H7 (cell line): Measurements from ENCODE around the gene COCH. TPM values are rescaled to one million over a fixed set of nuclear protein-coding genes. Genes with fewer than 3 reads are reported as not detected.
A peak's percentile ranks its signal among the peaks of the same experiment; 100 is the strongest.

Experiments used
- DNase-seq: peaks from one replicate; pipeline ENCODE4 v3.0.0; 2012
- H3K27me3 ChIP-seq: 2 replicates; pipeline ENCODE4 v1.6.0; 2011; ENCODE audit warnings: mild to moderate bottlenecking, low read length; ENCODE audit not compliant: control insufficient read depth, insufficient read depth
- H3K36me3 ChIP-seq: replicated peaks from 2 replicates; pipeline ENCODE4 v1.5.1; 2011; ENCODE audit warnings: low read length; ENCODE audit not compliant: control insufficient read depth, insufficient read depth
- H3K4me3 ChIP-seq: 2 replicates; pipeline ENCODE4 v1.5.1; 2011; ENCODE audit warnings: low read depth, mild to moderate bottlenecking, control low read depth, low read length, moderate library complexity; ENCODE audit not compliant: insufficient read depth
- total RNA-seq: library from RNA; depleted of rRNA; stranded (reverse); fragments of >200 nt; shearing (Covaris generic); gene quantifications from 2 replicates; pipeline ENCODE4 v1.2.3, GENCODE V29; 2014; rRNA removed

COCH gene
- 9.4 and 11.4 TPM in 2 replicates for total RNA-seq

DNA sequence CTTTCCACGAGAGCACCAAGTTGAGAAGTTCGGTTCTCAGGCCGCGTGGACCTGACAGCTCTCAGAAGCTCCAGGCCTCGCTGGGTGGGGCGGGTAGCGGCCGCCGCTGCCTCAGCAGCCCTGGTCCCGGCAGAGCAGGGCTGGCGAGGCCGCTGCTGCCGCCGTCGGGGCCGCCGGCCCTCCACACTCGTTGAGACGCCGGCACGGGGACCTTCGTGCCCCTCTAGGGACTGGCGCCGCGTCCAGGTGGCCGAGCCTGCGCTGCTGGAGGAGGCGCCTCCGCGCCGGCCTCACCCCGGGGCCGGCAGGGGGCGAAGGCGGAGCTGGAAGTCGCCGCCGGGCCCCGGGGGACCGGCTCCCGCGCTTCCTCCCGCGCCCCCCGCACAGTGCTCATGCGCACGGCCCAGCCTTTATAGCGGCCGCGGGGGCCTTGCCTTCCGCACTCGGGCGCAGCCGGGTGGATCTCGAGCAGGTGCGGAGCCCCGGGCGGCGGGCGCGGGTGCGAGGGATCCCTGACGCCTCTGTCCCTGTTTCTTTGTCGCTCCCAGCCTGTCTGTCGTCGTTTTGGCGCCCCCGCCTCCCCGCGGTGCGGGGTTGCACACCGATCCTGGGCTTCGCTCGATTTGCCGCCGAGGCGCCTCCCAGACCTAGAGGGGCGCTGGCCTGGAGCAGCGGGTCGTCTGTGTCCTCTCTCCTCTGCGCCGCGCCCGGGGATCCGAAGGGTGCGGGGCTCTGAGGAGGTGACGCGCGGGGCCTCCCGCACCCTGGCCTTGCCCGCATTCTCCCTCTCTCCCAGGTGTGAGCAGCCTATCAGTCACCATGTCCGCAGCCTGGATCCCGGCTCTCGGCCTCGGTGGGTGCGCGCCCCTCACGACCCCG, at the start of gene COCH:
COCH (plus strand) TSS at position 440 of the 879 bp plus-strand sequence; CDS start at position 820, 380 bp downstream.
- no peaks in the 10 kb centered on the region for H3K36me3 ChIP-seq
- H3K27me3 ChIP-seq, result peaks cover 38% of the 10 kb centered on the region
- peak within 1 kb of the TSS; percentile 68 for H3K4me3 ChIP-seq
- peak; percentile 87 for DNase-seq

DNA sequence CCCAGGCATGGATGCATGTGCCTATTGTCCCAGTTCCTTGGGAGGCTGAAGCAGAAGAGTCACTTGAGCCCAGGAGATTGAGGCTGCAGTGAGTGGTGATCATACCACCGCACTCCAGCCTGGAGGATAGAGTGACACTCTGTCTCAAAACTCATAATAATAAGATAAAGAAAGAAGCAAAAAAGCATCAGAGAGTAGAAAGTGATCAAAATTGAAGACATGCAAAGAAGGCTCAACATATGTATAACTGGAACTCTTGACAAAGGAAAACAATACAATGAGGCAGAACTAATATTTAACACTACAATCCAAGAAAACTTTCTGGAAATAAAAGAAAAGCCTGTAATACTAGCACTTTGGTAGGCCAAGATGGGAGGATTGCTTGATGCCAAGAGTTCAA, 48.3 kb upstream of the COCH start:
- no peak for DNase-seq
- Histone ChIP-seq H3K27me3 (no peaks in the 10 kb centered on the region), H3K4me3 (no peak overlapping the region), H3K36me3 (no peaks in the 10 kb centered on the region)

DNA sequence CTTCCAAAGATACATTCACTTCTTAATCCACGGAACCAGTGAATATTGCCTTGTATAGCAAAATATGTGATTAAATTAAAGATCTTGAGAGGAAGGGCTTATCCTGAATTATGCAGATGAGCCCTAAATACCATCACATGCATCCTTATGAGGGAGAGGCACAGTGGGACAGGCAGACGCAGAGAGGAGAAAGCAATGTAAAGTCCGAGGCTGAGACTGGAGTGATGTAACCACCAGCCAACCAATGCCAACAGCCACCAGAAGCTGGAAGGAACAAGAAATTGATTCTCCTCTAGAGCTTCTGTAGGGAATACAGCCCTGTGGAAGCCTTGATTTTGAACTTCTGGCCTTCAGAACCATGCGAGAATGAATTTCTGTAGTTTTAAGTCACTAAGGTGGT, 44.5 kb upstream of the COCH start:
- no peak for DNase-seq
- Histone ChIP-seq H3K36me3 (no peaks in the 10 kb centered on the region), H3K27me3 (no peaks in the 10 kb centered on the region), H3K4me3 (no peak overlapping the region)

DNA sequence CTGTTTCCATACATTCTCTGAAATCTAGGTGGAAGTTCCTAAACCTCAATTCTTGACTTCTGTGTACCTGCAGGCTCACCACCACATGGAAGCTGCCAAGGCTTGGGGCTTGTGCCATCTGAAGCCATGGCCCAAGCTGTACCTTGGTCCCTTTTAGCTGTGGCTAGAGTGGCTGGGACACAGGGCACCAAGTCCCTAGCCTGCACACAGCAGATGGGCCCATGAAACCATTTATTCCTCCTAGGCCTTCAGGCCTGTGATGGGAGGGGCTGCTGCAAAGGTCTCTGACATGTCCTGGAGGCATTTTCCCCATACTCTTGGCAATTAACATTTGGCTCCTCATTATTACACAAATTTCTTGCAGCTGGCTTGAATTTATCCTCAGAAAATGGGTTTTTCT, 40.0 kb upstream of the COCH start:
- Histone ChIP-seq H3K4me3 (no peak overlapping the region), H3K27me3 (no peaks in the 10 kb centered on the region), H3K36me3 (no peaks in the 10 kb centered on the region)
- DNase-seq, result no peak

DNA sequence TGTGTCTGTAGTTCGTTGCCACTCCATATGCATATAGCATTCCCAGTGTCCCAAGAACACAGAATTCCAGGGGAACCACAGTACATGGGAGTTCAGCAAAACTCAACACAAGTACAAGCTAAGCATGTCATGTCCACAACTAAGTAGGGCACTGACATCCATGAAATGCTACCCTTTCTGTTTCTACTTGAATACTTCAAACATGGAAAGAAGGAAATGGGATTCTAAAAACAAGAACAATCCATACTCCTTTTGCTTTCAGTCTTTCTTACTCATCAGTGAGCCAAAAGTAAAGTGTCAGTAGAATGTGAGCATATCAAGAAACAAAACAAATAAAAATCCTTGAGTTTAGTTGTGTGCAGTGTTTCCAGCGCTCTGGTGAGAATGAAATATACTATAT, 36.0 kb upstream of the COCH start:
- Histone ChIP-seq H3K4me3 (no peak overlapping the region), H3K36me3 (no peaks in the 10 kb centered on the region), H3K27me3 (no peaks in the 10 kb centered on the region)
- DNase-seq, result no peak

DNA sequence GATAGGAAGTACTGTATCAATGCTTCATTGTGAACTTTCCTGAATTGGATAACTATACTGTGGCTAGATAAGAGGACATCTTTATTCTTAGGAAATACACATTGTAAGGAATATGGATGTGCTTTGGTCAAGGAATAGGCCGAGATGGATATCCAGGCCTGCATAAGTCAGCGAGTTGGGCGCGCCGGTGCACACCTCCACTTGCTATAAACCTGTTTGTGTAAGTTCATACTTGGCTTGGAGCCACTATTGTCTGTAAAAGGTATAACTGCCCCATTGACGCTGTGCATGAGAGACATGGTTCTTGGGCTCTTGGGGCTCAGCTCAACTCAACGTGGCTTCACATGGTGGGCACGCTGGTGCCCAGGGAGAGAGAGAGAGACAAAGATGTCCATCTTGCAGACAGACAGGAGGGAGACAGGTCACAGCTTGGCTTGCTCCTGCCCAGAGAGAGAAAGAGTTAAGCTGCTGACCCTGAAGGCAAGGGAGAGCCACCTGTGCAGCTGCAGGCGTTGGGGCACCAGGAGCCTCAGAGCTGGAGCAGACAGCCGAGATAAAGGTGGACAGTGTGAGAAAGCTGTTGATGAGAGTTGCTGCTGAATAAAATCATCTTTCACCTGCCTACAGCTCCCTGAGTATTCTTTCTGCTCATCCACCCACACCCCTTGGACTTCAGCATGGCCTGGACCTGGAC, 34.1 kb upstream of the COCH start:
- Histone ChIP-seq H3K4me3 (no peak overlapping the region), H3K36me3 (no peaks in the 10 kb centered on the region), H3K27me3 (no peaks in the 10 kb centered on the region)
- DNase-seq, result no peak

DNA sequence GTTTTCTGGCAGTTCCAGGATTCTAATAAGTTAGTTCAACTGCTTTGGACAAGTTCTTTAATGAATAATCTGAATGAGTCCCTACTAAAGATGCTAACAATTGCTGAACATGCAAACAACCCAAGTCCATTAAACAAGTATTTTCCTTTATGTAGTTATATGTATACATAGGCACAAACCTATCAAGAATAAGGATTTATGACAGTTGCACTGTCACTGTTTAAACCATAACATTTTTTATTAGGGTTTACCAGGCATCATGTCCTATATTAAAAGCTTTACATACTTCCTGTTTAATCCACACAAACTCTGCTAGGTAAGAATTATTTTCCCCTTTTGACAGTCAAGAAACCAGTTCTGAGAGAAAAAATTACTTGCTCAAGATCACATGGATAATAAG, 31.9 kb upstream of the COCH start:
- Histone ChIP-seq H3K4me3 (no peak overlapping the region), H3K36me3 (no peaks in the 10 kb centered on the region), H3K27me3 (no peaks in the 10 kb centered on the region)
- DNase-seq, result no peak

DNA sequence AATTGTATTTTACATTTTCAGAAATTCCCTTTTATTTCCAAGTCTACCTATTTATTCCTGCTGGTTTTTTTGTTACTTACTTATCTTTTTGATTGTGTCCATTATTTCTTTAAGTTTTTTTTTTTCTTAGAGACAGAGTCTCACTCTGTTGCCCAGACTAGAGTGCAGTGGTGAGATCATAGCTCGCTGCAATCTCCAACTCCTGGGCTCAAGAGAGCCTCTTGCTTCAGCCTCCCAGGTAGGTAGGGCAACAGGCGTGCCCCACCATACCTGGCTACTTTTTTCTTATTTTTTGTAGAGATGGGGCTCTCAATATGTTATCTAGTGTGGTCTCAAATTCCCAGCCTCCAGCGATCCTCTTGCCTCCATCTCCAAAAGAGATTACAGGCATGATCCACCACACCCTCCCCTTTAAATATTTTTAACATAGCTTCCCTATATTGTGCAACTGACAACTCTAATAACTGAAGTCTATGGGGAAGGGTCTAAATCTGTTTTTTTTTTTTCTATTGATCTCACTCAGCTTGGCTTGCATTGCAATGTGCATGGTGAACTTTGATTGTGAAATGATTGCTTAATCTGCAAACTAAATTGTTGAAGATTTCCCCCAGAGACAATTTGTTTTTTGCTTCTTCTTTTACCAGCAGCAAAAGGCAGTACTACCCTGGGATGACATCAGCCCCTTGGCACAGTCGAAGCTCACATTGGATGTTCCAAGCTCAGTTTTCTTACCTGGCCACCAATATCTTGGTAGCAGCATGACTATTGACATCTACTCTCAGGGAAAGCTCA, 25.7 kb upstream of the COCH start:
- no peaks in the 10 kb centered on the region for H3K27me3 ChIP-seq
- no peak overlapping the region for H3K4me3 ChIP-seq
- no peaks in the 10 kb centered on the region for H3K36me3 ChIP-seq
- DNase-seq, result no peak

DNA sequence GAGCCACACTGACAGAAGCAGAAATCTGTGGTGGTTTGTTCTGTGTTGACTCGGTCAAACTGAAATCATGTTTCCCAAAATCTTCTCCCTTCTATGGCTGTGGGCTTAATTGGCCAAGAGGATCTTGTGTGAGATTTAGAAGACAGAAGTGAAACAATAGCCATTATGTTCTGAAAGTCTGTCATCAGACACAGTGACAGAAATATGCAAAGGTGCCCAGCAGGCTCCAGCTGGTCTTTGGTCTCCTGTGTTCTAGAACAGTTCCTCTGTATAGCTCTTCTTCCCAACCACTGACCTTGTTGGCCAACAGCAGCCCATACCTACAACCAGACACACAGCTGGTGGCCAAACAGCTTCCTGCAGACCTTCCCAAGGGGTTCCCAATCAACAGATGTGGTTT, 25.0 kb upstream of the COCH start:
- no peak for DNase-seq
- no peaks in the 10 kb centered on the region for H3K36me3 ChIP-seq
- H3K4me3 ChIP-seq, result no peak overlapping the region
- H3K27me3 ChIP-seq, result no peaks in the 10 kb centered on the region

DNA sequence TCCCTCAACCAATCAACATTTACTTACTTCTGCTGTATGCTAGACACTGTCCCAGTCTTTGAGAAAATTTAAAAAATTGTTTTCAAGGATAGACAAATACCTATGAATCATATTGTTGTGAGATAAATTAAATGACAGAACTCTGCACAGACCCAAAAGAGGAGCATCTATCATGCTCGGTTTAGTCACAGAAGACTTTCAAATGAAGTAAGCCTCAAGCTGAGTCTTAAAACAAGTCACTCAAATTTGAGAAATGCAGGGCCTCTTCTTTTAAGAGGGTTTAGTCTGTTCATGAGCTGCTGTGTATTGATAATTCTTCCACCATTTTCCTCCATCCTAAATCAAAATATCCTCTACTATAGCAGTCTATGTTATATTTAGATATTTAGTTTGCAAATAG, 24.4 kb upstream of the COCH start:
- Histone ChIP-seq H3K27me3 (no peaks in the 10 kb centered on the region), H3K4me3 (no peak overlapping the region), H3K36me3 (no peaks in the 10 kb centered on the region)
- DNase-seq, result no peak

DNA sequence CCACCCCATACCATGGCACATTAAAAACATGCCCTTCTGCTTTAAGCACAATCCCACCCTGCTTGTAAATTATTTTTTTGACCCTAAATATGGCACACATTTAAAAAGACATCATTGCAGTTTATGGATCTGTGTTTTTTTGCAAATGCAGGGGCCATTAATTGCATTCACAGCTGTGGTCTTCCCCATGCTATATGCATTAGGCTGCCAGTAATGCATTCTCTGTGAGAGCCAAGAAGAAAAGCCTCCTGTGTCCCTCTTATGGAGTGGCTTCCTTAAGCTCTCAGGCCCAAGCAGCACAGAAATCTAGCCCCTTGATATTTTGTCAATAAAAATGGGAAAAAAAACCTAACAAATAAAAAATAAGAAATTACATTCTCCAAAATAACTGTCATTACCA, 20.4 kb upstream of the COCH start:
- H3K36me3 ChIP-seq, result no peaks in the 10 kb centered on the region
- no peaks in the 10 kb centered on the region for H3K27me3 ChIP-seq
- no peak overlapping the region for H3K4me3 ChIP-seq
- no peak for DNase-seq

DNA sequence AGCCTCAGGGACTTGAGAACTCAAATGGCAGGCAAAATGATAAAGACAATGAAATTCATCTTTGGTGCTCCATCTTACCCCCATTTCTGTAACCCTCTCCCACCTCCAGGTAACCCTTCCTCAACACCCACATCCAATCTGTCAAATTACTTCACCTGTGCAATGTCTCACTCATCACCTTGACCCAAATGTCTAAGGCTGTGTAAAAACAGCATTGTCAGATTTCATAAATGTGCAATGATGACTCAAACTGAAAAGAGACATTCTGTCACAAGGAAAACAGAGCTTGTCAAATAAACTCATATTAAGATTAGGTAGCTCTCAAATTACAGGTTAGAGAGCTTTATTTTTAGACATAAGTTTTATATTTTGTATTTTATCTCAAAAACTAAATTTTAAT, 19.9 kb upstream of the COCH start:
- no peaks in the 10 kb centered on the region for H3K27me3 ChIP-seq
- no peak for DNase-seq
- no peaks in the 10 kb centered on the region for H3K36me3 ChIP-seq
- no peak overlapping the region for H3K4me3 ChIP-seq

DNA sequence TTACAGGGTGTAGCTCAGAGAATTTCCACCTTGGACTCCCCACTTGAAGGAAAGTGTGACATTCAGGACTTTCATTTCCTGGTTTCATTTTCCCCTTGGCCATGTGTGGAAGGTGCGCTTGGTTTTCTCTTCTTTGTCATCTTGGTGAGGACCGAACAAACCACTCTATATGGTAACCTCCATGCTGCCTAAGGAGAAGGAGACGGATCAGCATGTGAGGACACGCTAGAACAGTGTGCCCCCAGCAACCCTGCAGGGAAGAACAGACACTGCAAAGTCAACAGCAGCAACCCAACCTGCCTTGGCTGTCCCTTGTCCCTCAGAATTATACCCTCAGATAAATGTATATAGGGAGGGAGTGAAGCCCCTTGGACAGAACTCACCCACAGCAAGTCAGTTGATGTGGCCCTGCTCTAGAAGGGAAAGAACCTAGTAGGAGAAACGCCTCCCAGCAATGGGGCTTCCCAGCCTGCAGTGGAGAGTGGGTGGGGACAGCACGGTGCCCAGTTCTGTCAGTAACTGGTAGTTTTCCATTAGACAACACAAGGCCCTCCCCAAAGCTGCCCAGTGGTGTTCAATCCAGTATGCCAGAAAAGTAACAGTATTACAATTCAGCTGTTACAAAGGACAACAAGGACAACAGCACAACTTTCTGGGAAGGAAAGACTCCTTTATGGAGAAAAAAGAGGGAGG, 18.9 kb upstream of the COCH start:
- Histone ChIP-seq H3K27me3 (no peaks in the 10 kb centered on the region), H3K36me3 (no peaks in the 10 kb centered on the region), H3K4me3 (no peak overlapping the region)
- DNase-seq, result no peak

DNA sequence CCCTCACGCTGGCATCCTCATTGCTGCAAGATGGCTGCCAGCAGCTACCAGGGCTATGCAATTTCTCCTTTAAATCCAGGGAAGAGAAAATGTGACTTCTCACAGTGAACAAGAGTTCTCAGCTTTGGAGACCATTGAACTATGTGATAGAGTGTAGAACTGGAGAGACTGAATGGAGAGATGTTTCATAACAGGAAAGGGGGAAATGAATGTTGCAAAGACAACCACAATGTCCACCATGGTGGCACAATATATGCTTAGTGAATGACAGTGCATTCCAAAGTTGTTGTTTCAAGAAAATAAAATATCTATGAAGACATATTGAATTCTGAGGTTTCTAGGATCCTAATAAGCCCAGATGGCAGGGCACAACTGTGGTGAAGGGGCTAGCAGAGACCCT, 13.2 kb upstream of the COCH start:
- Histone ChIP-seq H3K36me3 (no peaks in the 10 kb centered on the region), H3K27me3 (no peaks in the 10 kb centered on the region), H3K4me3 (no peak overlapping the region)
- DNase-seq, result no peak
